DOHH2 (cell line): ENCODE data around the gene SLC2A10.

Experiments used
- H3F3A ChIP-seq: fragments of 200-600 bp; sonication (generic), shearing (Covaris generic); 2 replicates; pipeline ENCODE4 v1.6.0; 2016; ENCODE audit warnings: antibody characterized with exemption, mild to moderate bottlenecking; ENCODE audit not compliant: control insufficient read depth, insufficient read depth
- H3K27ac ChIP-seq: fragments of 200-600 bp; sonication (generic); 2 replicates; pipeline ENCODE4 v1.5.1; 2014; ENCODE audit warnings: low read depth, mild to moderate bottlenecking, low read length, moderate library complexity
- H3K27me3 ChIP-seq: fragments of 200-600 bp; sonication (generic); 2 replicates; pipeline ENCODE4 v1.6.1; 2014; ENCODE audit warnings: mild to moderate bottlenecking, low read length, mixed read lengths; ENCODE audit not compliant: control insufficient read depth
- H3K36me3 ChIP-seq: fragments of 200-600 bp; sonication (generic); 2 replicates; pipeline ENCODE4 v1.6.1; 2014; ENCODE audit warnings: mild to moderate bottlenecking, low read length, moderate library complexity, mixed read lengths; ENCODE audit not compliant: control insufficient read depth
- H3K4me1 ChIP-seq: fragments of 200-600 bp; sonication (generic); 2 replicates; pipeline ENCODE4 v1.6.1; 2014; ENCODE audit warnings: mild to moderate bottlenecking, low read length, mixed read lengths; ENCODE audit not compliant: control insufficient read depth
- H3K4me2 ChIP-seq: fragments of 200-600 bp; sonication (generic); 2 replicates; pipeline ENCODE4 v1.6.0; 2014; ENCODE audit warnings: mild to moderate bottlenecking, low read length, moderate library complexity
- H3K4me3 ChIP-seq: fragments of 200-600 bp; sonication (generic); 2 replicates; pipeline ENCODE4 v1.5.1; 2014; ENCODE audit warnings: mild to moderate bottlenecking, low read length, mixed read lengths
- H3K79me2 ChIP-seq: fragments of 200-600 bp; sonication (generic); 2 replicates; pipeline ENCODE4 v1.6.1; 2014; ENCODE audit warnings: mild to moderate bottlenecking, low read length, mixed read lengths; ENCODE audit not compliant: control insufficient read depth
- H3K9me2 ChIP-seq: fragments of 200-600 bp; sonication (generic); replicated peaks from 2 replicates; pipeline ENCODE4 v1.6.1; 2014; ENCODE audit warnings: mild to moderate bottlenecking, low read length, mixed read lengths; ENCODE audit not compliant: control insufficient read depth
- H3K9me3 ChIP-seq: fragments of 200-600 bp; sonication (generic); 2 replicates; pipeline ENCODE4 v1.6.1; 2014; ENCODE audit warnings: antibody characterized with exemption, low read length, mixed read lengths; ENCODE audit not compliant: control insufficient read depth, insufficient read depth
- H4K20me1 ChIP-seq: fragments of 200-600 bp; sonication (generic); 2 replicates; pipeline ENCODE4 v1.6.0; 2014; ENCODE audit warnings: low read depth, mild to moderate bottlenecking, antibody characterized with exemption, low read length, moderate library complexity; ENCODE audit not compliant: control insufficient read depth, insufficient read depth
- EZH2phosphoT487 ChIP-seq: fragments of 200-600 bp; sonication (generic); IDR thresholded peaks from 2 replicates; pipeline ENCODE4 v1.6.1; 2017; ENCODE audit warnings: borderline replicate concordance, mild to moderate bottlenecking, antibody characterized with exemption, low read length, moderate library complexity, mixed read lengths
- TF ChIP-seq, protein P1 (sequence below): fragments of 200-600 bp; sonication (generic); IDR thresholded peaks from one replicate; pipeline ENCODE4 v1.5.1; 2014; ENCODE audit warnings: antibody characterized with exemption, mild to moderate bottlenecking, low read depth, low read length; ENCODE audit not compliant: poor library complexity, severe bottlenecking

SLC2A10 gene

GRCh38 chr20:46749147-46749546 lies 39.7 kb downstream of the SLC2A10 start:
- H3K4me1 ChIP-seq = no peaks in the 10 kb centered on the region
- no peak overlapping the region for H3K4me2 ChIP-seq
- H4K20me1 ChIP-seq = no peaks in the 10 kb centered on the region
- H3F3A ChIP-seq = no peaks in the 10 kb centered on the region
- H3K4me3 ChIP-seq = no peak overlapping the region
- no peaks in the 10 kb centered on the region for H3K9me2 ChIP-seq
- no peaks in the 10 kb centered on the region for H3K9me3 ChIP-seq
- no peaks in the 10 kb centered on the region for H3K79me2 ChIP-seq
- peaks cover 29% of the 10 kb centered on the region for H3K27me3 ChIP-seq
- no peak overlapping the region for H3K27ac ChIP-seq
- TF ChIP-seq, protein P1, sequence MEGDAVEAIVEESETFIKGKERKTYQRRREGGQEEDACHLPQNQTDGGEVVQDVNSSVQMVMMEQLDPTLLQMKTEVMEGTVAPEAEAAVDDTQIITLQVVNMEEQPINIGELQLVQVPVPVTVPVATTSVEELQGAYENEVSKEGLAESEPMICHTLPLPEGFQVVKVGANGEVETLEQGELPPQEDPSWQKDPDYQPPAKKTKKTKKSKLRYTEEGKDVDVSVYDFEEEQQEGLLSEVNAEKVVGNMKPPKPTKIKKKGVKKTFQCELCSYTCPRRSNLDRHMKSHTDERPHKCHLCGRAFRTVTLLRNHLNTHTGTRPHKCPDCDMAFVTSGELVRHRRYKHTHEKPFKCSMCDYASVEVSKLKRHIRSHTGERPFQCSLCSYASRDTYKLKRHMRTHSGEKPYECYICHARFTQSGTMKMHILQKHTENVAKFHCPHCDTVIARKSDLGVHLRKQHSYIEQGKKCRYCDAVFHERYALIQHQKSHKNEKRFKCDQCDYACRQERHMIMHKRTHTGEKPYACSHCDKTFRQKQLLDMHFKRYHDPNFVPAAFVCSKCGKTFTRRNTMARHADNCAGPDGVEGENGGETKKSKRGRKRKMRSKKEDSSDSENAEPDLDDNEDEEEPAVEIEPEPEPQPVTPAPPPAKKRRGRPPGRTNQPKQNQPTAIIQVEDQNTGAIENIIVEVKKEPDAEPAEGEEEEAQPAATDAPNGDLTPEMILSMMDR = no peak
- TF ChIP-seq EZH2phosphoT487 = no peak
- no peaks in the 10 kb centered on the region for H3K36me3 ChIP-seq

DNA sequence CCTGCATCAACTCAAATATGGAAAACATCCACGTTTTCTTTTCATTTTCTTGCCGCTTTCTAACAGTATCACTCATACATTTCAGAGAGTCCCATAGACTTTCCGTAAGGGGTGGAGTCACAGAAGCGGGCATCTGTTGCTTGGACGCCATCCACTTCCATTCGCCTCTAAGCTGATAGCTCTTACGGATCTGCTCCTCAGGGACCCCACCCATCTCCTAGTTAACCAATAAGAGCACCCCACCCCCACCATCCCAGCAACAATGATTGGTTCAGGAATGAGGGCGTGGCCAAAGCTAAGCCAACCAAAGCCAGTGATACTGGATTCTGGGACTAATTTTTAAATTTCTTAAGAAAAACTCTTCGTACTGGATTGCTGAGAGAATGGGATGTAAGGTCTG lies 42.4 kb downstream of the SLC2A10 start:
- peaks cover 13% of the 10 kb centered on the region for H3K27me3 ChIP-seq
- H3K79me2 ChIP-seq = no peaks in the 10 kb centered on the region
- TF ChIP-seq, protein P1 = no peak
- TF ChIP-seq EZH2phosphoT487 = no peak
- H3K4me2 ChIP-seq = no peak overlapping the region
- no peak overlapping the region for H3K4me3 ChIP-seq
- no peaks in the 10 kb centered on the region for H3K9me2 ChIP-seq
- H3K36me3 ChIP-seq = no peaks in the 10 kb centered on the region
- H3K27ac ChIP-seq = no peak overlapping the region
- no peaks in the 10 kb centered on the region for H4K20me1 ChIP-seq
- no peaks in the 10 kb centered on the region for H3F3A ChIP-seq
- H3K9me3 ChIP-seq = no peaks in the 10 kb centered on the region
- no peaks in the 10 kb centered on the region for H3K4me1 ChIP-seq

GRCh38 chr20:46752728-46753127 lies 43.3 kb downstream of the SLC2A10 start:
- Histone ChIP-seq H3K27ac (no peak overlapping the region), H3K4me3 (no peak overlapping the region), H3K36me3 (no peaks in the 10 kb centered on the region), H3K4me1 (peaks cover under 1% of the 10 kb centered on the region), H3K9me3 (no peaks in the 10 kb centered on the region), H3F3A (no peaks in the 10 kb centered on the region), H3K9me2 (no peaks in the 10 kb centered on the region), H3K27me3 (peaks cover 4% of the 10 kb centered on the region; the same call in 1 of the 2 replicates), H4K20me1 (no peaks in the 10 kb centered on the region; the same call in 1 of the 2 replicates), H3K4me2 (no peak overlapping the region), H3K79me2 (no peaks in the 10 kb centered on the region)
- TF ChIP-seq, protein P1 = peak; percentile 81
- no peak for TF ChIP-seq EZH2phosphoT487
